Neural cell (in vitro differentiated cells): ENCODE measurements around the gene HGF. TPM values are rescaled to one million over a fixed set of nuclear protein-coding genes. Genes with fewer than 3 reads are reported as not detected.

ENCODE experiments used
- H2AFZ ChIP-seq: fragments of 200-600, 300-800 bp; sonication (generic), shearing (Covaris generic); 2 replicates; pipeline ENCODE4 v1.6.0; 2014; ENCODE audit warnings: low read depth, mild to moderate bottlenecking, antibody characterized with exemption, low read length, moderate library complexity
- H3F3A ChIP-seq: fragments of 200-600 bp; shearing (Covaris generic); 2 replicates; pipeline ENCODE4 v1.6.1; 2016; ENCODE audit warnings: mild to moderate bottlenecking, moderate library complexity, mixed read lengths, antibody characterized with exemption, low read length; ENCODE audit not compliant: insufficient read depth, poor library complexity, severe bottlenecking
- H3K27ac ChIP-seq: fragments of 200-600, 300-800 bp; sonication (generic), shearing (Covaris generic); 2 replicates; pipeline ENCODE4 v1.5.1; 2014; ENCODE audit warnings: mild to moderate bottlenecking, low read length, moderate library complexity
- H3K27me3 ChIP-seq: fragments of 300-800, 200-600 bp; sonication (generic), shearing (Covaris generic); 2 replicates; pipeline ENCODE4 v1.6.0; 2014; ENCODE audit warnings: mild to moderate bottlenecking, low read depth, low read length, moderate library complexity; ENCODE audit not compliant: insufficient read depth
- H3K36me3 ChIP-seq: fragments of 300-800, 200-600 bp; sonication (generic), shearing (Covaris generic); 2 replicates; pipeline ENCODE4 v1.5.1; 2014; ENCODE audit warnings: mild to moderate bottlenecking, antibody characterized with exemption, low read length, moderate library complexity; ENCODE audit not compliant: insufficient read depth
- H3K4me2 ChIP-seq: fragments of 300-800, 200-600 bp; sonication (generic), shearing (Covaris generic); 2 replicates; pipeline ENCODE4 v1.6.0; 2014; ENCODE audit warnings: mild to moderate bottlenecking, low read length
- H3K4me3 ChIP-seq: fragments of 300-800, 200-600 bp; sonication (generic), shearing (Covaris generic); 2 replicates; pipeline ENCODE4 v1.5.1; 2014; ENCODE audit warnings: mild to moderate bottlenecking, low read length, moderate library complexity
- H3K79me2 ChIP-seq: fragments of 200-600 bp; shearing (Covaris generic); replicated peaks from 2 replicates; pipeline ENCODE4 v1.6.0; 2014; ENCODE audit warnings: mild to moderate bottlenecking, low read length, moderate library complexity; ENCODE audit not compliant: insufficient read depth
- H3K9ac ChIP-seq: fragments of 300-800, 200-600 bp; sonication (generic), shearing (Covaris generic); 2 replicates; pipeline ENCODE4 v1.6.1; 2016; ENCODE audit warnings: mild to moderate bottlenecking, low read length, mixed read lengths
- H3K9me2 ChIP-seq: fragments of 200-600 bp; shearing (Covaris generic); 2 replicates; pipeline ENCODE4 v1.6.1; 2016; ENCODE audit warnings: mild to moderate bottlenecking, low read length, mixed read lengths; ENCODE audit not compliant: insufficient read depth
- H3K9me3 ChIP-seq: fragments of 200-600, 300-800 bp; sonication (generic), shearing (Covaris generic); 2 replicates; pipeline ENCODE4 v1.6.1; 2016; ENCODE audit warnings: mild to moderate bottlenecking, mixed run types, low read length, moderate library complexity, mixed read lengths
- H4K20me1 ChIP-seq: fragments of 200-600 bp; shearing (Covaris generic); 2 replicates; pipeline ENCODE4 v1.6.1; 2016; ENCODE audit warnings: mild to moderate bottlenecking, mixed run types; ENCODE audit not compliant: insufficient read depth
- CTCF ChIP-seq: fragments of 450-650 bp; IDR thresholded peaks from 2 replicates; pipeline ENCODE4 v1.5.1; 2014; ENCODE audit warnings: antibody characterized with exemption, mild to moderate bottlenecking, moderate library complexity; ENCODE audit not compliant: poor library complexity, severe bottlenecking
- EP300 ChIP-seq: fragments of 450-650 bp; conservative IDR thresholded peaks from 2 replicates; pipeline ENCODE4 v1.6.1; 2014; ENCODE audit warnings: antibody characterized with exemption, mild to moderate bottlenecking, moderate library complexity; ENCODE audit not compliant: poor library complexity, severe bottlenecking
- EZH2 ChIP-seq: fragments of 200-600, 300-800 bp; shearing (Covaris generic), sonication (generic); IDR thresholded peaks from 2 replicates; pipeline ENCODE4 v1.6.1; 2014; ENCODE audit warnings: antibody characterized with exemption, low read length, borderline replicate concordance, mild to moderate bottlenecking; ENCODE audit not compliant: insufficient read depth, poor library complexity, severe bottlenecking
- MXI1 ChIP-seq: fragments of 450-650 bp; conservative IDR thresholded peaks from 2 replicates; pipeline ENCODE4 v1.6.1; 2014; ENCODE audit warnings: antibody characterized with exemption, mild to moderate bottlenecking; ENCODE audit not compliant: poor library complexity, severe bottlenecking
- POLR2AphosphoS5 ChIP-seq: IDR thresholded peaks from 2 replicates; pipeline ENCODE4 v1.6.1; 2012
- RAD21 ChIP-seq: fragments of 450-650 bp; conservative IDR thresholded peaks from 2 replicates; pipeline ENCODE4 v1.6.1; 2014; ENCODE audit warnings: antibody characterized with exemption, mild to moderate bottlenecking, moderate library complexity
- REST ChIP-seq: IDR thresholded peaks from 2 replicates; pipeline ENCODE4 v1.6.1; 2012; ENCODE audit warnings: borderline replicate concordance
- SMC3 ChIP-seq: fragments of 450-650 bp; conservative IDR thresholded peaks from 2 replicates; pipeline ENCODE4 v1.6.1; 2014; ENCODE audit warnings: antibody characterized with exemption, mild to moderate bottlenecking, moderate library complexity; ENCODE audit not compliant: poor library complexity
- TAF1 ChIP-seq: IDR thresholded peaks from 2 replicates; pipeline ENCODE4 v1.6.1; 2012; ENCODE audit warnings: low read depth
- polyA plus RNA-seq: library from polyadenylated mRNA; depleted of rRNA; stranded (reverse); fragments of >200 nt; gene quantifications from 2 replicates; pipeline ENCODE4 v1.2.3, GENCODE V29; 2014

Gene HGF
- polyA plus RNA-seq, 1 donor from 2014 or later = not detected

- Histone ChIP-seq H4K20me1 (no peaks in the 10 kb centered on the region), H3K9me3 (no peaks in the 10 kb centered on the region), H3K27me3 (no peaks in the 10 kb centered on the region), H3K4me2 (no peak overlapping the region), H2AFZ (no peak overlapping the region), H3K27ac (no peak overlapping the region), H3K79me2 (no peaks in the 10 kb centered on the region), H3K4me3 (no peak overlapping the region), H3K9ac (no peak overlapping the region), H3K9me2 (no peaks in the 10 kb centered on the region), H3F3A (no peaks in the 10 kb centered on the region), H3K36me3 (no peaks in the 10 kb centered on the region)
- no peak for TF ChIP-seq RAD21
- no peak for TF ChIP-seq TAF1
- no peak for TF ChIP-seq REST
- no peak for TF ChIP-seq POLR2AphosphoS5
- TF ChIP-seq EP300 = no peak
- no peak for TF ChIP-seq SMC3
- no peak for TF ChIP-seq MXI1
- TF ChIP-seq EZH2 = no peak
- no peak for TF ChIP-seq CTCF
These were observed 79.2 kb downstream of the HGF start for GRCh38 chr7:81690688-81691087.

- no peaks in the 10 kb centered on the region for H4K20me1 ChIP-seq
- no peak overlapping the region for H3K27ac ChIP-seq
- TF ChIP-seq REST (no peak), EZH2 (no peak), TAF1 (no peak), RAD21 (no peak), SMC3 (no peak), POLR2AphosphoS5 (no peak), EP300 (no peak), CTCF (no peak), MXI1 (no peak)
- H2AFZ ChIP-seq = no peak overlapping the region
- no peaks in the 10 kb centered on the region for H3K79me2 ChIP-seq
- no peak overlapping the region for H3K9ac ChIP-seq
- H3K4me2 ChIP-seq = no peak overlapping the region
- H3K27me3 ChIP-seq = no peaks in the 10 kb centered on the region
- H3F3A ChIP-seq = no peaks in the 10 kb centered on the region
- H3K4me3 ChIP-seq = no peak overlapping the region
- H3K9me3 ChIP-seq = no peaks in the 10 kb centered on the region
- no peaks in the 10 kb centered on the region for H3K9me2 ChIP-seq
- H3K36me3 ChIP-seq = no peaks in the 10 kb centered on the region
These were observed 79.6 kb downstream of the HGF start for GRCh38 chr7:81690251-81690650.
